SW 1271 (cell line): Measurements from ENCODE around the gene TENM4.

Experiments
- DNase-seq, 2 experiments: peaks; one replicate each; lab custom pipeline; 2025; lab: John Stamatoyannopoulos, UW

Gene TENM4

GRCh38 chr11:79296141-79296540 is 144.7 kb downstream of the TENM4 start:
- DNase-seq = no peak

- DNase-seq = no peak
Measured at GRCh38 chr11:79294845-79295731, 145.7 kb downstream of the TENM4 start.

GRCh38 chr11:79291948-79292347 is 148.9 kb downstream of the TENM4 start:
- no peak for DNase-seq

- no peak for DNase-seq
Measured at GRCh38 chr11:79290761-79291160, 150.1 kb downstream of the TENM4 start.

GRCh38 chr11:79287952-79288351 is 152.9 kb downstream of the TENM4 start:
- DNase-seq = no peak

GRCh38 chr11:79285756-79286155 is 155.1 kb downstream of the TENM4 start:
- DNase-seq = no peak

GRCh38 chr11:79276736-79277325 is 164.0 kb downstream of the TENM4 start:
- no peak for DNase-seq

- no peak for DNase-seq
Measured at GRCh38 chr11:79274636-79275331, 166.0 kb downstream of the TENM4 start.

- no peak for DNase-seq
Measured at GRCh38 chr11:79273781-79274180, 167.0 kb downstream of the TENM4 start.

GRCh38 chr11:79269611-79270307 is 171.1 kb downstream of the TENM4 start:
- no peak for DNase-seq

GRCh38 chr11:79266396-79266795 is 174.4 kb downstream of the TENM4 start:
- no peak for DNase-seq

- no peak for DNase-seq
Measured at GRCh38 chr11:79265756-79266322, 175.0 kb downstream of the TENM4 start.

- no peak for DNase-seq
Measured at GRCh38 chr11:79264284-79264683, 176.5 kb downstream of the TENM4 start.

- DNase-seq = no peak
Measured at GRCh38 chr11:79263001-79263400, 177.8 kb downstream of the TENM4 start.

GRCh38 chr11:79262221-79262620 is 178.6 kb downstream of the TENM4 start:
- no peak for DNase-seq

- no peak for DNase-seq
Measured at GRCh38 chr11:79261684-79262083, 179.1 kb downstream of the TENM4 start.

GRCh38 chr11:79259800-79260199 is 181.0 kb downstream of the TENM4 start:
- DNase-seq = no peak

- no peak for DNase-seq
Measured at GRCh38 chr11:79258576-79258975, 182.3 kb downstream of the TENM4 start.

- DNase-seq = no peak
Measured at GRCh38 chr11:79255965-79256364, 184.9 kb downstream of the TENM4 start.

- DNase-seq = no peak
Measured at GRCh38 chr11:79253280-79253679, 187.6 kb downstream of the TENM4 start.

GRCh38 chr11:79249295-79249993 is 191.4 kb downstream of the TENM4 start:
- DNase-seq = no peak
